Stimulated activated CD4-positive, alpha-beta T cell treated with anti-CD3 and anti-CD28 coated beads, Interleukin-4, amount 100 ng/mL, for 4 hours (primary cell): ENCODE results near the gene FOSB.

Source experiments
- DNase-seq, 2 experiments: peaks; one replicate each; pipeline ENCODE4 v3.0.0-alpha.2; 2020

FOSB gene

DNA sequence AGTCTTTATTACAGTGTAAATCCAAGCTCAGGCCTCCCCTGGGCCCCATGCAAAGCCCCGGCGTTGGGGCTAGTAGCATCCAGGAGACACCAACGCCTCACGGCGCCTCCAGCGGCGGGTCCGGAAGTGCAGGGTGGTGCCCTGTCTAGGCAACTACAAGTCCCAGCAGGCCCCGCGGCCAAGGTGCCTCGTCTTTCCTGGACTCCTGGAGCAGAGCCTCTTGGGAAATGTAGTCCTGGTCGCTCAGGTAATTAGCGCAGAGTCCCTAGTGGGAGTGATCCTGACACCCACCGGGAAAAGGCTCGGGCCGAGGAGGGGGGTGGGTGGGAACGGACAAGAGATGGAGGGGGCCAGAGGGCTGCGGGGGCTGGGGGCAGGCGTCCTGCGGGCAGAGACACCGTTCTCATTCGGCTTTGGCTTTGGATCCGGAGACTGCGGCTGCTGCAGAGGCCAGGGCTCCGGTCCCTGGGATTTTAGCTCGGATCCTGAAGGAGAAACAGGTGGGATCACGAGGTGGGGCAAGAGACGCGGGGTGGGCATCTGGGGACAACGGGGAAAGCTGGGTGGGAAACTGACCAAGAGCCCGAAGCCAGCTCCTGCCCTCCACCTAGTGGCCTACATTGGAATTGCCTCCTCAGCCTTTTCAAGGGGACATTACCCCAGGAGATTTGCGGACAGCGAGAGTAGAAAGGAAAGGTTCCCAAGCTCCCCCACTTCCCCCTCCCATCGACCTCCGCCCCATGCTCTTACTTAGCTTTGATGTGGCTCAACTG, 17.7 kb downstream of the FOSB start:
- DNase-seq = peak; percentile 96 to 98

DNA sequence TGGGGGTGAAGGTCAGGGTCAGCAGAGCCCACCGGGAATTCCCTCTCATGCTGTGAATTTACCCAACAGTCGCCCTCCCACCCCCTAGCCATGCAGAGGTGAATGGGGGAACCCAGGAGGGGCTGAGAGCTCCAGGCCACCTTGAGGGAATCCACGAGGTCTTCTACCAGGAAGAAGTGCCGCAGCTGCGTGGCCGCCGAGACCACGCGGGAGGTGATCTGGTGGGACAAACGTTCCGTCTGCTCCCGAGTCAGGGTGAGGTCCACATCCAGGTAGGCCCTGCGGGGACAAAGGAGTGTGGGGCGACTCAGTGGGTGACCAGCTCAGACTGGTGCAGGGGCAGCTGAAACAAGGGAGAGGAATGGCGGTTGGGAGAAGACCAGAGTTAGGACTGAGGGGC, 20.9 kb downstream of the FOSB start:
- no peak for DNase-seq

DNA sequence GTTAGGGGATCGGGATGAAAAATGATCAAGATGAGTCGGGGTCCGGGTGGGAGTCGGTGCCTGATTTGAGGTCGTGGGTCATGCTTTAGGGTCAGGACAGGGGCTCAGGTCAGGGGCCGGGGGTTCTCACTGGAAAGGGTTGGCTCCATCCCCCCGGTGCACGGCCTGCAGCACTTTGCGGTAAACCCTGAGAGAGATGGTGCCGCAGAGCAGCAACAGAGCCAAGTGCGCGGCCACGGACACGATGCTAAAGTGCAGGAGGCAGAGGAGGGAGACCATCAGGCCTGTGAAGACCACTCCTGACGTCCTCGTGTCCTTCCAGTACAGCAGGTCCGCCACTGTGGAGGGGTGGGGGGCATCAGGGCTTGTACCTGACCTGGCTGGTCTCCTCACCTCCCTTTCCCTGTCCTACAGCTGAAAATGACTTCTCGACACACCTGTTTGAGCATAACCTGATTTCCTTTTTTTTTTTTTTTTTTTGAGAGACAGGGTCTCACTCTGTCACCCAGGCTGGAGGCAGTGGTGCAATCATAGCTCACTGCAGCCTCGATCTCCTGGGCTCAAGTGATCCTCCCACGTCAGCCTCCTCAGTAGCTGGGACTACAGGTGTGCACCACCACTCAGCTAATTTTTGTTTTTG, 21.5 kb downstream of the FOSB start:
- DNase-seq = no peak

DNA sequence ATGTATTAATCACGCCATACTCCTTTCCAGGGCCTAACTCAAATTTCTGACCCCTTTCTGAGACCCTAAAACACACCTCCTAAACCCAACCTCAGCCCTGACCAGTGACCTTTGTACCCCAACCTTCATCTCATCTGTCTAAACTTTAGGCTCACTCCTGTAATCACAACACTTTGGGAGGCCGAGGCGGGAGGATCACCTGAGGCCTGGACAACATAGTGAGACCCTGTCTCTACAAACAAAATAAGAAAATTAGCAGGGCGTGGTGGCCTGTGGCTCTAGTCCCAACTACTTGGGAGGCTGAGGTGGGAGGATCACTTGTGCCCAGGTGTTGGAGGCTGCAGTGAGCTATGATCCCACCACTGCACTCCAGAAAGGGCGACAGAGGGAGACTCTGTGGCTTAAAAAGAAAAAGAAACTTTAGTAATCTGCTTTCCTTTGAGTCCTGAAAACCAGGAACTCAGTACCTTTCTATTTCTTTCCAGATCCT, 24.4 kb downstream of the FOSB start:
- no peak for DNase-seq

DNA sequence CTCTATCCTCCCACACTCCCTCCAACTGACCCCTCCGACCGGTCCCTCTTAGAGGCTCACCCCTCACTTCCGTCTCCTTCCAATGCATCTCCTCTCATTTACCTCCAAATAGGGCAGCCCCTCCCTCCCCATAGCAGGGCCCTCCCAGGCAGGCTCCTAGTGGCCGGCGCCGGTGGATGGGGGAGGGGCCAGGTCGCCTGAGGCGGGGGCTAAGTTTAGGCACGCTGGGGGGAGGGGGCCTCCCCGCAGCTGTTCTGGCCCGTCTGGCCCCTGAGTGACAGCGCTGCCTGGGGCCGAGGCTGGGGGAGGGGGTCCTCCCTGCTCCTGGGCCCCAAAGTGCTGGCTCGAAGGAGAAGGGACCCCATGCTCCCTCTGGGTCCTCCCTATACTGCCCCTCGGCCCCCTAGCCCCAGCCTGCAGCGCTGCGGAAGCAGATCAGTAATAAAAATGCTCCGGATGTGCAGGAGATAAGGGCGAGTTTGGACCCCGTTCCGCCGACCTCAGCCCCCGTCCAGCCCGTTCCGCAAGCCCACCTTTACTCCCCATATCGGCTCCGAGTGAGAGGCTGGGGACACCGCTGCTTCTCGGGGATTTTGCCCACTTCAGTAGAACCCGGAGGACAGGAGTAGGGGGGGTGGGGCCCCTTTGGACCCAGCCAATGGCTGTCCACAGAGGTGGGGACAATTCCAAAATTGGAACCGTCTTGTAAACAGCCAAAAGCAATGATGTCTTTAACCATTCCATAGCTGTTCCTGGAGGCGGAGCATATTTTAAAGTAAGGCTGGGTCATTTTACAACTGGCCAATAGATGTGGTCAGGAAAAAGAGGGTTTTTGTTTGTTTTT, 25.1 kb downstream of the FOSB start:
- DNase-seq = no peak

DNA sequence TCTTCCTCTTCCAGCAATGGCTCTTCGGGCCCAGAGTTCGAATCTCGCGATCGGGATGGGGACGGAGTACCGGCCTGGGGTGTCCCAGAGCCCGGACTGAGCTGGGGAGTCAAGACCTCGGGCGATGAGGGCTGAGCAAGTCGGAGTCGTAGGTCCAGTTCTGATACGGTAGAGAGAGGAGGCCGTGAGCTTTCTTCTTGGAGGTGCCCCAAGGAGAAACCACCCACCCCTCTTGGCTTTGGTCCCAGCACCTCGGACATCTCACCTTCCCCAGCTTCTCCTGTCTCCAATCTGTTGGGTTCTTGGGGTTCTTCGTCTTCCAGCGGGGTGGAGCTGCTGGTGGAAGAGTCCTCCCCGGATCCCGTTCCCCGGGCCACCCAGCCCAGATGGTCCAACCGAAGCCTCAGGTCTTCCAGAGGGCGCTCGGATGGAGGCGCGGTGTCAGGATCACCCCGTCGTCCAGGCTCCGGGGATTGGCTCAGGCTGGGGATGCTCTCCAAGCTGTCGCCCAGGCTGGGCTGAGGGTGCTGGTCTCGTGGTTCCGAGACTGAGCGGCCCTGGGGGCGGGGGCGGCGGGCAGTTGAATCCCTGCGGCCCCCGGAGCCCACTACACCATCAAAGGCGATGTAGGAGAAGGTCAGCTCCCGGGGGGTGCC, 26.6 kb downstream of the FOSB start:
- no peak for DNase-seq

DNA sequence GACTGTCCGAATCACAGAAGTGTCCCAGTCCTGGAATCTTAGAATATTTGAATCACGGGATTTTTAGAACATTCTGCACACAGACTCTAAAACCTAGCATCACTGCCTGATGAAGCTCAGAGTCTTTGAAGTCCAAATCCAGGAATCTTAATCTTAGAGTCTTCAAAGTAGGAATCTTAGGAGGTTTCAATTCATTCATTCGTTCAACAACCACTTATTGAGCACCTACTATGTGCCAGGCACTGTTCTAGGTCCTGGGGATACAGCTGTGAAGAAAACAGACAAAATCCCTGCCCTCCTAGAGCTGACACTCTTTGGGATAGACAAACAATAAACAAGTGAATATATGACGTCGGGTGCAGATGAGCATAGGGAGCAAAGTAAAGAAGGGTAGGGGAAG, 27.4 kb downstream of the FOSB start:
- DNase-seq = no peak

DNA sequence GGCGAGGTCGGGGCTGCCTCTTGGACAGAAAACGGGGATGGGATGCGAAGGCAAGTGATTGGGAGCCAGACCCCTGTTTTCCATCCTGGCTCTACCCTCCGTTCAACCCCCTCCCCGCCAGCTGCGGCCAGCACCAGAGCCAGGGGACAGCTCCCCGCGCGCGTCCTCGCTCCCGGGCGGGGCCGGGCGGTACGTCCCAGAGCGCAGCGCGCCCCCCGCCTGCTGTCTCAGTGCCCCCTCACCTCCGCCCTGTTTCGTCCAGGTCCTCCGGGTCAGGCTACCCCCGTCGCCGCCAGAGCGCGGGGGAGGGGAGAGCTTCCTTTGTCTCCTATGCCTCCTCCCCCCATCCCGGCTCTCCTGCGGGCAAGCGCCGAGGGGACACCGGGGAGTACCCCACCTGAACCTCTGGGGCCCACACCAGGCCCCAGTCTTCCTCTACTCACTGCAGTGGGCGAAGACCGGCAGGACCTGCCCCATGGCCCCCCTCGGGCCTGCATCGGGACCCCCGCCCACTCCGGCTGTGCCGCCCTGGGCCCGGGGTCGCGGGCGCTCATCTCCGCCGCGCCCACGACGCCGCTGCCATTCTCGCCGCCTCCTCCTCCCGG, 28.7 kb downstream of the FOSB start:
- DNase-seq = peak in 1 of 2 experiments; percentile 45

DNA sequence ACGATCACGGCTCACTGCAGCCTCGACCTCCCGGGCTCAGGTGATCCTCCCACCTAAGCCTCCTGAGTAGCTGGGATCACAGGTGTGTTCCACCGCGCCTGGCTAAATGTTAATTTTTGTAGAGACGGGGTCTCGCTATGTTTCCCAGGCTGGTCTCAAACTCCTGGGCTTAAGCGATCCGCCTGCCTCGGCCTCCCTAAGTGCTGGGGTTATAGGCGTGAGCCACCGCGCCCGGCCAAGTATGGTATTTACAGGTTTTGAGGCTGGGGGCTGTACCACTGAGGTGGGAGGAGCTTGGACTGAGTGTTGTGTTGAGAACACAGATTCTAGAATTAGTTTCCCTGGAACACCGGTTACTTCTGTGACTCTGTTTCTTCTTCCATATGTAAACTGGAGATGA, 30.0 kb downstream of the FOSB start:
- DNase-seq = no peak

DNA sequence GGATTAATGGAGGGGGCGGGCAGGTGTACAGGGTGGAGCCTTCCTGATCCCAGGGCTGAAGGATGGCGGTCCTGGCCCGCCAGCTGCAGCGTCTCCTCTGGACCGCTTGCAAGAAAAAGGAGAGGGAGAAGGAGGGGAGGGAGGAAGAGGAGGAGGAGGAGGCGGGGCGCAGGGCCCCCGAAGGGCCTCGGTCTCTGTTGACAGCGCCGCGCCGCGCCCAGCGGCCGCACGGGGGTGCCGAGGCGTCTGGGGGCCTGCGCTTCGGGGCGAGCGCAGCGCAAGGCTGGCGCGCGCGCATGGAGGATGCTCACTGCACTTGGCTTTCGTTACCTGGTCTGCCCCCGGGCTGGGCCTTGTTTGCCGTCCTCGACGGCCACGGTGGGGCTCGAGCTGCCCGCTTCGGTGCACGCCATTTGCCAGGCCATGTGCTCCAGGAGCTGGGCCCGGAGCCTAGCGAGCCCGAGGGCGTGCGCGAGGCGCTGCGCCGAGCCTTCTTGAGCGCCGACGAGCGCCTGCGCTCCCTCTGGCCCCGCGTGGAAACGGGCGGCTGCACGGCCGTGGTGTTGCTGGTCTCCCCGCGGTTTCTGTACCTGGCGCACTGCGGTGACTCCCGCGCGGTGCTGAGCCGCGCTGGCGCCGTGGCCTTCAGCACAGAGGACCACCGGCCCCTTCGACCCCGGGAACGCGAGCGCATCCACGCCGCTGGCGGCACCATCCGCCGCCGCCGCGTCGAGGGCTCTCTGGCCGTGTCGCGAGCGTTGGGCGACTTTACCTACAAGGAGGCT, 30.8 kb downstream of the FOSB start, which contains the start of gene PPM1N:
Gene PPM1N, plus strand, starts transcription at position 33 of the 785 bp plus-strand sequence. Its CDS starts 30 bp downstream, at position 63.
- DNase-seq = peak; percentile 60 to 66

DNA sequence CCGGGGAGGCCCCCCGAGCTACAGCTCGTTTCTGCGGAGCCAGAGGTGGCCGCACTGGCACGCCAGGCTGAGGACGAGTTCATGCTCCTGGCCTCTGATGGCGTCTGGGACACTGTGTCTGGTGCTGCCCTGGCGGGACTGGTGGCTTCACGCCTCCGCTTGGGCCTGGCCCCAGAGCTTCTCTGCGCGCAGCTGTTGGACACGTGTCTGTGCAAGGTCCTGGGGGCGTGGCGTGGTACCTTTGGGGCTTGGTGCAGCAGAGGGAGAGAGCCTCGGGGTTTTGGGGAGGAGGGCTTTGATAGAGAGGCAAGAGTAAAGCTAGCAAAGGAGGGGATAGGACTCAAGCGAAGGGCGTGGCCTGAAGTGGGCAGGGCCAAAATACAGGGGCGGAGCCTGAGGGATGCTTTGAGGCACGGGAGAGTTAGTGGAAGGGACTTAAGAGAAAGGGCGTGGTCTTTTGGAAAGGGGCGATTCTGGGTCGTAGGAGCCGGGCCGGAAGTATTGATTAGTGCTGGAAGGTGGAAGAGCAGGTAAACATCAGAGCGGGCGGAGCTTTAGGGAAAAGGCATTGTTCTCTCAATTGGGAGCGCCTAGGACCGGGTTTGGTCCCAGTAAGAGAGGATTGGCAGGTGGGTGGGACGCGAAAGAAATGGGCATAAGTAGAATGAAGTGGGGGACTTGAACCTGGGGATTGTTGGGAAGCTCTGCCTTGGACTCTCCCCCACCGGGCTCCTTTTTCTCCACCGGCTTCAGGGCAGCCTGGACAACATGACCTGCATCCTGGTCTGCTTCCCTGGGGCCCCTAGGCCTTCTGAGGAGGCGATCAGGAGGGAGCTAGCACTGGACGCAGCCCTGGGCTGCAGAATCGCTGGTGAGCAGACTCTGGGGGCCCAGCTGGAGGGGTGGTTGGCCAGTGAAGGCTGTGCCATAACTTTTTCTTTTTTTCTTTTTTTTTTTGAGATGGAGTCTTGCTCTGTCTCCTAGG, 31.7 kb downstream of the FOSB start:
- DNase-seq = peak; percentile 56 to 76

DNA sequence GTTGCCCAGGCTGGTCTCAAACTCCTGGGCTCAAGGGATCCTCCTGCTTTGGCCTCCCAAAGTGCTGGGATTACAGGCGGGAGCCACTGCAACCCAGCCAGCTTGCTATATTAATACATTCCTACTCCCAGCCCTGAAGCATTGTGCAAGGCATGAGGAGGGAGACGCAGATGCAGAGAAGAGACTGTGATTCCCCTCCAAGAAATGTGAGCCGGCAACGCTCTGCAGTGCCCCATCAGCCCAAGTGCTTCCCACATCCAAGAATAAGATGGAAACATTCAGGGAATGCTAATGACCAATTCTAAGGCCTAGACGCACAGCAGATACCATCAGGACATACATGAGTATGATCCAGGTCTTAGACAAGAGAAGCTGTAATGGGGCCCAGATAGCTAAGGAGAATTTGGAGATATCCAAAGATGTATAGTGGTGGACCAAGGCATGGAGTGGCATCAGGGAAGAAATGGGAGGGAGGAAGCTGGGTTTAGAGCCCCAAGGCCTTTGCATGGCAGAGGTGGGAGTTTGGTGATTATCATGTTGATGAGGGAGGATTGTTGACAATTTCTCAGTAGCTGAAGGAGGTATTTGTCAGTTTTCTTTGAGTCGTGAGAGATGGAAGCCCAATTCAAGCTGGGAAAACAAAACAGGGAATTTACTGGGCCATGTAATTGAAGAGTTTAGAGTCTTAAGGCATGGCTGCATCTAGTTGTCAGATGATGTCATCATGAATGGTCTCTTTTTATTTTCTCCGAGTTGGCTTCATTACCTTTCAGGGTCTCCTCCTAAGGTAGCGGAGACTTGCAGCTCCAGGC, 33.3 kb downstream of the FOSB start:
- DNase-seq = no peak

DNA sequence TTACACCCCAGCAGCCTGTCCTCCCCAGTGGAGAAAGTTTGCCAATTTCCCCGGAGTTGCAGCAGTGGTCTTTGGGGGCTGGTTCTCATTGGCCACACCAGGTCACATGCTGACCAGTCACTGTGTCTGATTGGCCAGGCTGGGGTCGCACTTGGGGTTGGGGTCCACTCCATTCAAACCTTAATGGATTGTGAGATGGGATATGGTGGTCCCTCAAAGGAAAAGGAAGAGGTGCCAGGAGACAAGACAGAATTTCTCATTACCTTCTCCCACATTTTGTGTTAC, 33.9 kb downstream of the FOSB start:
- no peak for DNase-seq

DNA sequence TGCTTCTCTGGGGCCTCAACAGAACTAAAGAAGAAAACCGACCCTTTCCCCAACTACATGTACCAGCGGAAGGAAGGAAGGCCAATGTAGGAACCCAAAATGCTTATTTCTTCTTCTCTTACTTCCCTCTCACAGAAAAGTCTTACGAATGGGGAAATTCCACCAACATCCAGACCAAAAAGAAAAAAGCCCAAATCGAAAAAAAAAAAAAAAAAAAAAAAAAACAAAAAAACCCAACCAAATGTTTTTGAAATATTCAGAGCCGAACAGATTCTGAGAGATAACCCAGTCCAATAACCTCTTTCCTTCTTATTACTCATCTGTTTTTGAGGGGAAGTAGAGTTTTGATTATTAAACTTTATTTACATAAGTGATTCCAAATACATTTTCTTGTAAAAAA, 34.3 kb downstream of the FOSB start:
- DNase-seq = no peak

DNA sequence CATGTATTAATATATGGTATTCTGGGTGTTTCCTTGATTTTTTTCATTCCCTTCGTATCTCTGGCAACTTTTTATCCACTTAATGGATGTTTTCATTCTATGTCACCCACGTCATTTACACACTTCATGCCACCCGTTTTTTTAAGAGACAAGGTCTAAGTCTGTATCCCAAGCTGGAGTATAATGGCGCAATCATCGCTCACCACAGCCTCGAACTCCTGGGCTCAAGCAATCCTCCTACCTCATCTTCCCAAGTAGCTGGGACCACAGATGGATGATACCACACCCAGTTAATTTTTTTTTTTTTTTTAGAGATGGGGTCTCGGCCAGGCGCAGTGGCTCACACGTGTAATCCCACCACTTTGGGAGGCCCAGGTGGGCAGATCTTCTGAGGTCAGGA, 36.1 kb downstream of the FOSB start:
- no peak for DNase-seq

DNA sequence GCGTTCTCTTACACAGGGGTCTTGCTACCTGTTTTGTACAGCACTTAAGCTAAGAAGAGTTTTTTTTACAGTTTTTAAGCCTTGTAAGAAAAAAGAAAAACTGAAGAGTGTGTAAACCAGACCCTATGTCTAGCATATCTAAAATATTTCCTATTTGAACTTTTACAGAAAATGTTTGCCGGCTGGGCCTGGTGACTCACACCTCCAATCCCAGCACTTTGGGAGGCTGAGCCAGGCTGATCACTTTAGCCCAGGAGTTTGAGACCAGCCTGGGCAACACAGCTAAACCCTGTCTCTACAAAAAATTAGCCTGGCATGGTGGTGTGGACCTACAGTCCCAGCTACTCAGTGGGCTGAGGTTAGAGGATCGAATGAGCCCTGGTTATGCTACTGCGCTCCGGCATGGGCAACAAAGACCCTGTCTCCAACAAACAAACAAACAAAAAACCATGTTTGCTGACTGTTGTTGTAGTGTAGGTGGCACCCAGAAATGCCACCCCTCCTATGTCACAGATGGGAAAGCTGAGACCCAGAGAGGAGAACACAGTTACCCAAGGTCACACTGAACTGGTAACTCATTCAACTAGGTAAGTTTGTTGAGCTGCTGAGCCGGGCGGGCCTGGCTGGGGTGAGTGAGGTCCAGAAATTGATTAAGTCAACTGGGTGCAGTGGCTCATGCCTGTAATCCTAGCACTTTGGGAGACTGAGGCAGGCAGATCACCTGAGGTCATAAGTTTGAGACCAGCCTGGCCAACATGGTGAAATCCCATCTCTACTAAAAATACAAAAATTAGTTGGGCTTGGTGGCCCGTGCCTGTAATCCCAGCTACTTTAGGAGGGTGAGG, 37.6 kb downstream of the FOSB start:
- no peak for DNase-seq

DNA sequence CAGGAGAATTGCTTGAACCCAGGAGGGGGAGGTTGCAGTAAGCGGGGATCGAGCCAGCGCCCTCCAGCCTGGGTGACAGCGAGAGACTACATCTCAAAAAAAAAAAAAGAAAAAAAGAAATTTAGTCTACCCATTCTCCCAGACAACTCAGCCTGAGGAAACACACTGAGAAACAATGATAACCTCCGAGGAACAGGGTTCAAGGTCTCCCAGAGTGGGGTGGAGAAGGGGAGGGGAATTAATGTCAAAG, 38.1 kb downstream of the FOSB start:
- no peak for DNase-seq

DNA sequence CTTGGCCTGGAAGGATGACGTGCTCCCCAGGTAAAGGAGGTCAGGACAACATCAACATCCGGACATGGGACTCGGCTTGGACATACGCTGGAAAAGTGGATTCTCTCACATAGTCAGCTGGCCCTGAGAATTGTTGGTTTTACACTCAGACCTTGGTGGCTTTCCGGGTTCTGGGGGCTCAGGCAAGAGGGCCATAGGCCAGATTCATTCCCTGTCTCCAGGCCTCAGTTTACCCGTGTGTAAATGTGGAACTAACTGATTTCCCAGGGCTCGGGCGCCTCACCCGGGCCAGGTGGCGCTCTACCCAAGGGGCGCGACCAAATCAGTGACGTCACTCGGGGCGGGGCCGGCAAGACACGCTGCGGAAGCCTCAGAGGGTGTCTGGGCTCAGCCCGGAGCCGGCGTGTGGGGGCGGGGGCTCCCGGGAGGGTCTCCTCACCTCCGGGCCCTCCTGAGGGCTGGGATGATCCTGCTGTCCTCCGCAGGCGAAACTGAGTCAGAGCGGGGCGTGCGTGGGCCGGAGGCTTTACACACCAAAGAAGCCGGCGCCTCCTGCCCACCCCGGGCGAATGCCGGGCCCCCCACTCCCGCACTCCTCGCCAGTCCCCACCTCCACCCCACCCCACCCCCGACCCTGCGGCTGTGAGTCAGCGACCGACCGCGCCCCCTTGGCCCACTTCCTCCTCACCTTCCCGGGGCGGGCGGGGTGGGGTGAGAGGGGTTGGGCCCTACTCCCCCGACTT, 38.6 kb downstream of the FOSB start:
- peak; percentile 100 for DNase-seq
